ENCODE results near the gene PABPN1. TPM values are rescaled to one million over a fixed set of nuclear protein-coding genes. Genes with fewer than 3 reads are reported as not detected.

PABPN1 gene
- total RNA-seq, 1 donor from 2014 or later = 355 TPM

- DNase-seq = no peak
- Mint-ChIP-seq H3K36me3 (ENCODE audit: unreplicated experiment) (no peaks in the 10 kb centered on the region), H3K9me3 (ENCODE audit: unreplicated experiment) (peaks cover 5% of the 10 kb centered on the region), H3K27ac (ENCODE audit: unreplicated experiment) (peak overlapping the region; percentile 94), H3K27me3 (ENCODE audit: unreplicated experiment) (peaks cover 10% of the 10 kb centered on the region), H3K4me1 (ENCODE audit: low read depth, unreplicated experiment) (peaks cover 8% of the 10 kb centered on the region), H3K4me3 (ENCODE audit: unreplicated experiment) (peak overlapping the region; percentile 97)
- TF ChIP-seq CTCF (IDR thresholded peaks at IDR 0.05; ENCODE audit: partially characterized antibody, unreplicated experiment) = no peak
Observed at GRCh38 chr14:23307687-23308644, 13.3 kb upstream of the PABPN1 start.

DNA sequence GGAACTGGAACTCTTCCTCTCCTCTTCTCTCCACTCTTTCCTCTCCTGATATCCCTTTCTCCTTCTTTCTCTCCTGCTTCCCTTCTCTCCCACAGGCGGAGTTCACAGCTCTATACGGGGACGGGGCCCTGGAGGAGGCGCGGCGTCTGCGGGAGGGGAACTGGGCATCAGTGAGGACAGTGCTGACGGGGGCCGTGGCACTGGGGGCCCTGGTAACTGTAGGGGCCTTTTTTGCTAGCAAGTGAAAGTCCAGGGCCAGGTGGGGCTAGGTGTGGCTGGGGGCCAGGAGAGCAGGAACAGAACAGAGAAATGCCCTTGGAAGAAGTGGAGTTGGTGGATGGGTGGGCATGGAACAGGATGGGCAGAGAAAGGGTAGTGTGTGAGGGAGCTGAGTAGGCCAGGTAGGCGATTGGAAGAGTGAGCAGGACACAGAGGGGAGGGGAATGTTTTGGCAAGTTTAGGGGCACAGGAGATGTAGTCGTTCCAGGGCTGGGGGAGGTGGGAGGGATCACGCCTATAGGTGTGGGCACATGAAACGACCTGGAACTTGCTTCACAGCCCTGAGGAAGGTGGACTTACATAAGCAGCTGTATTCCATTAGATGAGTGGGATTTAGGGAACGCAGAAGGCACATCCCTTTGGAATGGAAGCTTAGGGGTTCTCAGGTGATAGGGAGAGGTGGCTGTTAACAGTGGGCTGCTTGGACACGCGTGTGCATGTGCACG is 12.4 kb upstream of the PABPN1 start:
- no peaks in the 10 kb centered on the region for H3K36me3 Mint-ChIP-seq (ENCODE audit: unreplicated experiment)
- H3K4me1 Mint-ChIP-seq (ENCODE audit: low read depth, unreplicated experiment) = peaks cover 8% of the 10 kb centered on the region
- H3K27me3 Mint-ChIP-seq (ENCODE audit: unreplicated experiment) = peaks cover 10% of the 10 kb centered on the region
- H3K9me3 Mint-ChIP-seq (ENCODE audit: unreplicated experiment) = peaks cover 5% of the 10 kb centered on the region
- peak overlapping the region; percentile 97 for H3K4me3 Mint-ChIP-seq (ENCODE audit: unreplicated experiment)
- H3K27ac Mint-ChIP-seq (ENCODE audit: unreplicated experiment) = no peak overlapping the region
- TF ChIP-seq CTCF (IDR thresholded peaks at IDR 0.05; ENCODE audit: partially characterized antibody, unreplicated experiment) = no peak
- DNase-seq = no peak

GRCh38 chr14:23310546-23310945 is 10.7 kb upstream of the PABPN1 start:
- Mint-ChIP-seq H3K27me3 (ENCODE audit: unreplicated experiment) (peaks cover 7% of the 10 kb centered on the region), H3K27ac (ENCODE audit: unreplicated experiment) (no peak overlapping the region), H3K4me3 (ENCODE audit: unreplicated experiment) (no peak overlapping the region), H3K9me3 (ENCODE audit: unreplicated experiment) (peaks cover 5% of the 10 kb centered on the region), H3K36me3 (ENCODE audit: unreplicated experiment) (no peaks in the 10 kb centered on the region), H3K4me1 (ENCODE audit: low read depth, unreplicated experiment) (peaks cover 8% of the 10 kb centered on the region)
- no peak for DNase-seq
- no peak for TF ChIP-seq CTCF (IDR thresholded peaks at IDR 0.05; ENCODE audit: partially characterized antibody, unreplicated experiment)

DNA sequence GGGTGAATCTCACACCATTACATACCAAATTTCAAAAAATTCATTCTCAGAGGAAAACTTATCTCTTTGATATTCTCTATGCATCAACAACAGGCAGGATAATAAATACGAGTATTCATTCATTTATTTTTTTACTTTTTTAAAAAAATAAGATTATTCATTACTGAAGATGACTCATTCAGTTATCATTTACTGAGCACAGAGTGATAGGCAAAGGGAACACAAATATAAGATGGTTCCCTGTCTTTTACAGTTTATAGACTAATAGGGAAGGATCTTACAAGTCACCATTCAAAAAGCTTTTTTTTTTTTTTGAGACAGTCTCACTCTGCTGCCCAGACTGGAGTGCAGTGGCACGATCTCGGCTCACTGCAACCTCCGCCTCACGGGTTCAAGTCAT is 5.0 kb upstream of the PABPN1 start:
- no peak overlapping the region for H3K27ac Mint-ChIP-seq (ENCODE audit: unreplicated experiment)
- peaks cover 8% of the 10 kb centered on the region for H3K9me3 Mint-ChIP-seq (ENCODE audit: unreplicated experiment)
- H3K4me3 Mint-ChIP-seq (ENCODE audit: unreplicated experiment) = no peak overlapping the region
- peaks cover 10% of the 10 kb centered on the region for H3K27me3 Mint-ChIP-seq (ENCODE audit: unreplicated experiment)
- peaks cover 11% of the 10 kb centered on the region for H3K4me1 Mint-ChIP-seq (ENCODE audit: low read depth, unreplicated experiment)
- H3K36me3 Mint-ChIP-seq (ENCODE audit: unreplicated experiment) = no peaks in the 10 kb centered on the region
- TF ChIP-seq CTCF (IDR thresholded peaks at IDR 0.05; ENCODE audit: partially characterized antibody, unreplicated experiment) = no peak
- DNase-seq = no peak

Measured in glutamatergic neuron (in vitro differentiated cells).